IgD-negative memory B cell (primary cell): ENCODE results near the gene CSH1. TPM values are rescaled to one million over a fixed set of nuclear protein-coding genes. Genes with fewer than 3 reads are reported as not detected.
"Not testable (repeated sequence)": the region's sequence is repeated elsewhere in the genome, so short reads cannot be mapped to it uniquely, and the experiment has no call there.

ENCODE experiments used
- H3K27ac Mint-ChIP-seq, 3 donors: one replicate each; pipeline ENCODE4 v1.8.0; 2020 to 2022; ENCODE audit warnings: mild to moderate bottlenecking in 3 of 3, mixed read lengths in 3 of 3, moderate library complexity in 1 of 3
- H3K27me3 Mint-ChIP-seq: one replicate; pipeline ENCODE4 v1.8.0; 2021; ENCODE audit warnings: mixed read lengths
- H3K36me3 Mint-ChIP-seq: one replicate; pipeline ENCODE4 v1.8.0; 2020; ENCODE audit warnings: mild to moderate bottlenecking, mixed read lengths
- H3K4me1 Mint-ChIP-seq, 3 donors: one replicate each; pipeline ENCODE4 v1.8.0; 2020 to 2022; ENCODE audit warnings: mixed read lengths in 3 of 3, mild to moderate bottlenecking in 1 of 3
- H3K4me3 Mint-ChIP-seq, 4 donors: one replicate each; pipeline ENCODE4 v1.8.0; 2020 to 2022; ENCODE audit warnings: mild to moderate bottlenecking in 4 of 4, mixed read lengths in 4 of 4, moderate library complexity in 3 of 4
- H3K9me3 Mint-ChIP-seq, 3 donors: one replicate each; pipeline ENCODE4 v1.8.0; 2020 to 2021; ENCODE audit warnings: mixed read lengths in 3 of 3, mild to moderate bottlenecking in 1 of 3
- polyA plus RNA-seq: library from polyadenylated mRNA; unstranded; fragments of 300-500 nt; fragmentation: Illumina TruSeq; gene quantifications from one replicate; pipeline ENCODE4 v1.2.3, GENCODE V29; 2021

CSH1 gene
- polyA plus RNA-seq, 1 donor from 2014 or later: not detected

DNA sequence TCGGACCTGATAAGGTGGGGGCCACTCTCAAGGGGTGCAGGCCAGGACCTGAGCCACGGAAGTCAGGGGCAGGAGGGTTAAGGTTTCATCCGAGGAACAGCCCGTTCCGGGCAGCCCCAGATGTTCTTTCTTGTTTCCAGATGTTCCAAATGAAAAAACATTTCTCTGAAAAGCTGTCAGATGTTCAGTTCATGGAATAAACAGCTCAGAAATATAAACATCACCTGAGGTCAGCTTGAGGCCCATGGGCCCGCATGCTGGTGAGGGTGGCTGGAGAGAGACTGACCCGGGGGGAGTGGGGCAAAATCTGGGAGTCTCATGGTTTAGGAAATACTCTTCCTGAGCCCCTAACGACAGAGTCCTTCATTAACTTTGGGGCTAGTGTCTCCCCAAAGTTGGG, 37.2 kb upstream of the CSH1 start:
- Mint-ChIP-seq H3K27me3 (no peaks in the 10 kb centered on the region), H3K36me3 (peaks cover 13% of the 10 kb centered on the region), H3K4me3 (peak overlapping the region in 3 of 4 donors; percentile 8 to 99 (median 88)), H3K4me1 (peaks cover 36 to 41% (median 40%) of the 10 kb centered on the region in 3 donors), H3K27ac (peak overlapping the region in 2 of 3 donors; percentile 97 to 99), H3K9me3 (peaks cover 0 to 2% (median 0%) of the 10 kb centered on the region in 3 donors)

DNA sequence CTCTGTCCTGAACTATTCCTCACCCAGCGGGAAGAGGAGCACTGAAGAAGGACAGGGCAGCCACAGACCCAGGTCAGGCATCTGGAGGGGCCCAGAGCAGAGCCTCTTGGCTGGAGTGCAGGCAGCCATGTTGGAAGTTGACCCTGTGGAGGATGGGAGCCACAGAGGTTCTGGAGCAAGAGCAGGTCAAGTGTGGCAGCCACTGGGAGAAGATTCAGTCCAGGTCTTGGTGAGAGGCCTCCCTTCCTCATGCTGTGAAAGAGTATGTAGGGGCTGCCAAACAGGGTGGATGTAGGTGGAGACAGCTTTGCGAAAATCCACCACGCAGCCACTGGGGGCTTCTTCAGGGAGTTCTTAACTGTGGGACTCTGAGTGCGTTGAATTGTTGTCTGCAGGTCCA, 36.3 kb upstream of the CSH1 start:
- peaks cover 34 to 39% (median 36%) of the 10 kb centered on the region in 3 donors for H3K4me1 Mint-ChIP-seq
- H3K4me3 Mint-ChIP-seq: peak overlapping the region; percentile 88 to 99 (median 98)
- peaks cover 13% of the 10 kb centered on the region for H3K36me3 Mint-ChIP-seq
- H3K9me3 Mint-ChIP-seq: peaks cover 0 to 2% (median 0%) of the 10 kb centered on the region in 3 donors
- H3K27me3 Mint-ChIP-seq: no peaks in the 10 kb centered on the region
- peak overlapping the region; percentile 93 to 99 (median 97) for H3K27ac Mint-ChIP-seq

DNA sequence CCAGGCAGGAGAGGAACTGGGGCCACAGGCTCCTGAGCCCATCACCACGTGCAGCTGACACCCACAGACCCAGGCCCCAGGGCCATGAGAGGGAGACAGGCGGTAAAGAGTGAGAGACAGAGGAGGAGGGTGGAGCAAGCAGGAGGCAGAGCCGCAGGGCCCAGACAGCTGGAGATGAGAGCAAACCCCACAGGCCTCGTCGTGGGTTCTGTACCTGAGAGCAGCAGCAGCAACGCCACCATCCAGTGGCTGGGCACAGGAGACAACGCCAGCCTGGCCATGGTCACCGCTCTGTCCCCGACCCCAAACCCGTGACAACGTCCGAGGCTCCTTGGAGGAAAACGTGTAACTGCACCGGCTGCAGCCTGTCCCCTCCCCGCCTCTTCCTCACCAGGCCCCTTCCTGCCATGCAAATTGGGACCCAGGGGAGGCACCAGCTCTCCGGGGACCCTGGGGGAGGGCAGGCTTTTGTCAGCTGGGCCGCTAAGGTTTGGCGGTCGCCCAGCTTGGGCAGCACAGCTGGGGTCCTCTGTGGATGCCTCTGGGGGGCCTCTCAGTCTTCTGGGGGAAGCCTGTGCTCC, 35.7 kb upstream of the CSH1 start, which contains the start of gene CD79B:
CD79B (minus strand) TSS at position 351 of the 581 bp plus-strand sequence; CDS start at position 281, 70 bp downstream.
- peaks cover 33 to 42% (median 38%) of the 10 kb centered on the region in 3 donors for H3K4me1 Mint-ChIP-seq
- peak within 1 kb of the TSS; percentile 88 to 99 (median 98) for H3K4me3 Mint-ChIP-seq
- peaks cover 13% of the 10 kb centered on the region for H3K36me3 Mint-ChIP-seq
- peaks cover 0 to 2% (median 0%) of the 10 kb centered on the region in 3 donors for H3K9me3 Mint-ChIP-seq
- no peaks in the 10 kb centered on the region for H3K27me3 Mint-ChIP-seq
- H3K27ac Mint-ChIP-seq: peak within 1 kb of the TSS; percentile 93 to 99 (median 97)

DNA sequence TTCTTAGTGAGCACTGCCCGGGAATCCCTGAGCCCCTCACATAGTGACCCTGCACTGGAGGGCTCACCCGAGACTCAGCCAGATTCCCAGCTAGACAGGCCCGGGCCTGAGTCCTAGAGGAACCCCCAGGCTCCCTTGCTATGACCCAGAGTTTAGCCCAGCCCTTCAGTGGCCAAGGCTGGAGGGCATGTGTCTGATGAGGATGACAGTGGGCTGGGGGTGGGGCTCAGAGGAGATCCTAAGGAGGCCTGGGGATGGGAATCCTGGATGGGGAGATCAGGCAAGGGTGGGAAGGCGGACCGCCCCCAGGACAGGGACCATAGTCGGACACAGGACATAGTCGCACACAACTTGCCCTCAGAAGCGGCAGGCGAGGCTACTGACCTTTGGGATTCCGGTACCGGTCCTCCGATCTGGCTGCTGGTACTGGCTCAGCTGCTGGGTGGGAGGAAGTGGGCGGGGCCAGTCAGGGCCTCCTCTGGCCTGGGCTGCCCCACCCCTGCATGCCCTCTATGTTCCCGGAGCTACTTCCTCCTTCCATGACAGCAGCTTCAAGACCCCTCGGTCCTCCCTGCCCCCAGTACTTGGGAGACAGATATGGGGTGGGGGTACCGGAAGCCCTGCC, 34.7 kb upstream of the CSH1 start:
- Mint-ChIP-seq H3K27ac (peak overlapping the region; percentile 93 to 99 (median 97)), H3K36me3 (peaks cover 13% of the 10 kb centered on the region), H3K9me3 (no peaks in the 10 kb centered on the region), H3K27me3 (no peaks in the 10 kb centered on the region), H3K4me3 (peak overlapping the region; percentile 88 to 99 (median 98)), H3K4me1 (peaks cover 28 to 47% (median 38%) of the 10 kb centered on the region in 3 donors)

DNA sequence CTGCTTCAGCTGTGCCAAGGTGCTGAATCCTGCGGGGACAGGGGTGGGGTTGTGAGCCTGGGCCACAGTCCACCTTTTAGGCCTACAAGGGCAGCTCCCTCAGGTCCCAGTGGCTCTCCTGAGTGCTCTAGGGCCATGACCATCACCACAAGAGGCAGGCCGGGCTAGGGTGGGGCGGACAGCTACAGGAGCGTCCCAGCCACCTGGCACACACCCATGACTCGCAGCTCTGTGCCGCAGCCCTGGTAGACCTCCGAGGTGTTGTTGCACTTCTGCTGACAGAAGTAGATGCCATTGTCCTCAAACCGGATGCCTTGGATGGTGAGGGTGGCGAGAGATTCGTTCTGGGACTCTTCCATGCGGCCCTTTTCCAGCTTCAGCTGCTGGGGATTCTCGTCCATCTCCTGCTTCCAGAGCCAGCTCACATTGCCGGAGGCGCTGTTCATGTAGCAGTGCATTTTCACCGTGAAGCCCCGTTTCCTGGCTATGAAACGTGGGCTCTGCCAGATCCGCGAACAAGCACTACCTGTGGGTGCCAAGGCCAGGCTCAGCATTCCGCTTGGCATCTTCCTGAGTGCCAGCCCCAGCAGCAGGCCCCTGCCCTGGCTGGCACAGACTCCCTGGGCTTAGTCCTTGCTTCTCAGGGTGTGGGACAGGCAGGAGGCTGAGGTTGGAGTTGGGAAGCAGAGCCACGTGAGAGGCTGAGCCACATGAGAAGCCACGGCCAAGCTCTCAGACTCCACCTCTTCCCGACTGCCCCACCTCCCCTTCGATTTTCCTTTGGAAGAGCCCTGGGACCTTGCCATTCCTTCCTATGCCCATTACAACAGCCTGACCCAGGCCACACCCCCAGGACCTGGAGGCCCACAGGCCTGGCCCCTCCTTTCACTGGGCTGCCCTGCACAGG, 33.7 kb upstream of the CSH1 start:
- Mint-ChIP-seq H3K27ac (peak overlapping the region; percentile 82 to 97 (median 93)), H3K4me3 (peak overlapping the region; percentile 88 to 99 (median 98)), H3K9me3 (no peaks in the 10 kb centered on the region), H3K27me3 (no peaks in the 10 kb centered on the region), H3K4me1 (peaks cover 27 to 50% (median 43%) of the 10 kb centered on the region in 3 donors), H3K36me3 (peaks cover 13% of the 10 kb centered on the region)

DNA sequence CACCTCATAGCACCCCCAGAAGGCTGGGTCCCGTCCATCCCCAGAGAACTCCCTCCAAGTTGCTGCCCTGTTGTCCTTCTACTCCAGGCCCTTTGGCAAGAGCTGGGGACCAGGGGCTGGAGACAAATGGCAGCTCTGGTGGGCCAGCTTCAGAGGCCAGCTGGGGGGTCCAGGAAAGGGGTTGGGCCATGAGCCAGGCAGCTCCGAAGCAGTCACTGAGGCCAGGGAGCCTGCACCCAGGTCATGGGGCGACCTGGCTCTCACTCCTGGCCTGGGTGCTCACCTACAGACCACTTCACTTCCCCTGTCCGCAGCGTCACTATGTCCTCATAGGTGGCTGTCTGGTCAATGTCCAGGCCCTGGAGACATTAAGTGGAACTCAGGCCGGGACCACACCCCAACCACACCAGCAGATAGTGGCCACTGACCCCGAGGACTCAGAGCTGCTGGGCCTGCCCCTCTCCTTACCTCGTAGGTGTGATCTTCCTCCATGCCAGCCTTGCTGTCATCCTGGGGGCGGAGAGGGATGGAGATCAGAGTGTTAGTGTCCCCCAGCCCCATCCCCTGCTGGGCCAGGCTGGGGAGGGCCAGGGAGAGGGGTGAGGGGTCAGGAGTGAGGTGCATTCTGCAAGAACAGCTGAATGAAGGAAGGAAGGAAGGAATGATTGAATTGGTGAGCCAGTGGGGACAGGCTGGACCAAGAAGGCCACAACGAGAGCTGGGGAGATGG, 32.8 kb upstream of the CSH1 start:
- Mint-ChIP-seq H3K4me1 (peaks cover 22 to 49% (median 45%) of the 10 kb centered on the region in 3 donors), H3K27ac (peak overlapping the region in 2 of 3 donors; percentile 80 to 93), H3K36me3 (peaks cover 13% of the 10 kb centered on the region), H3K27me3 (no peaks in the 10 kb centered on the region), H3K9me3 (no peaks in the 10 kb centered on the region), H3K4me3 (peak overlapping the region; percentile 88 to 99 (median 98))

DNA sequence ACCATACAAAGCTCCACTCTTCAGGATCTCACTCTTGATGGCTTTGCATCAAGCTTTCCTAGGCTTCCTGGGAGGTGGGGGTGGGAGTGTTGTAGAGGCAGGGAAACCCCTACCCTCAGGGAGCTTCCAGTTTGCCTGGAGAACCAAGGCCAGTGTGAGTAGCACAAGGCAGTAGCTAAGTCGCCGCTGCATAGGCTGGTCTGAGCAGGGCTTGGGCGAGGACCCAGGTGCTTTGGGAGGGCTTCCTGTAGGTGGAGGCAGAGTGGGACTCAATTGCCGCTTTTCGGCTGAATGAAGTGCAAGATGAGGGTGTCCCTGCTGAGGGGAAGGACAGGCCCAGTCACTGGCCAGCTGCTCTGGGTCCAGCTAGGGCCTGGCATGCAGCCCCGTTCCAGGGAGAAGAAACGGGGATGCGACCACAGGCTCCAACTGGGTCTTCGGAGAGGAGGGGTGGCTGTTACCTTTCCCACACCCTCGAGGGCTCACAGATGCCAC, 31.8 kb upstream of the CSH1 start:
- peaks cover 14 to 46% (median 43%) of the 10 kb centered on the region in 3 donors for H3K4me1 Mint-ChIP-seq
- H3K4me3 Mint-ChIP-seq: peak overlapping the region; percentile 76 to 99 (median 94)
- H3K9me3 Mint-ChIP-seq: no peaks in the 10 kb centered on the region
- H3K27ac Mint-ChIP-seq: peak overlapping the region; percentile 71 to 93 (median 77)
- no peaks in the 10 kb centered on the region for H3K27me3 Mint-ChIP-seq
- peaks cover 13% of the 10 kb centered on the region for H3K36me3 Mint-ChIP-seq

DNA sequence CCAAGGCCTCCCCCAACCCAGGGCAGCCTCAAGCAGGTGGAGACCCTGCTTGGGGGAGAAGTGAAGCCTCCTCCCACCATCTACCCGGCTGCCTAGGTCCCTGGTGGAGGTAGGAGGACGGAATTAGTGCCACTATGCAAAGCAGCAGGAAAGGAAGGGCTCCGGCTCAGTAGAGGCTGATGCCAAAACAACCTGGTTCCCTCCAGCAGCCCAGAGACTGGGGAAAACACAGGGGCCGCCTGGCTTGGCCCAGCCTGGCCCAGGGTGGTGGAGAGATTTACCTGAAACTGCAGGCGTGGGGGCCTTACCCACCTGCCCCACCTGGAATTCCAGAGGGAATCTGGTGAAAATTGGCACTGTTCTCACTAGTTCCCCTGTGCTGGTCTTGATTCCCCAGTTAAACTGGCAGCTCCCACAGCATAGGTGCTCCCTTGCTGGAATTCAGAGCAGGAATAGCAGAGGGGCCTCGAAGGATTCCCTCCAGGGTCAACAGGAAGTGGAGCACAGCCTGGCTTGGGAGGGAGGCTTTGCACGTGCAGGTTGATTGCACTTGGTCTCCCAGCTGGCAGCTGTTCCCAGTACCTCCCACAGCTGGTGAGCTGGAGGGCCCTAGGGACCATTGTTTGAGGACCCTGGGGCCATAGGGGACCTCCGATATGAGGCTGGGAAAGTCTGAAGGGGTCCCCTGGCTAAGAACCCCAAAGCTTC, 31.2 kb upstream of the CSH1 start:
- H3K9me3 Mint-ChIP-seq: no peaks in the 10 kb centered on the region
- H3K4me3 Mint-ChIP-seq: peak overlapping the region; percentile 76 to 99 (median 94)
- H3K27ac Mint-ChIP-seq: peak overlapping the region; percentile 90 to 99 (median 93)
- peaks cover 13% of the 10 kb centered on the region for H3K36me3 Mint-ChIP-seq
- H3K4me1 Mint-ChIP-seq: peaks cover 9 to 43% (median 42%) of the 10 kb centered on the region in 3 donors
- H3K27me3 Mint-ChIP-seq: no peaks in the 10 kb centered on the region

DNA sequence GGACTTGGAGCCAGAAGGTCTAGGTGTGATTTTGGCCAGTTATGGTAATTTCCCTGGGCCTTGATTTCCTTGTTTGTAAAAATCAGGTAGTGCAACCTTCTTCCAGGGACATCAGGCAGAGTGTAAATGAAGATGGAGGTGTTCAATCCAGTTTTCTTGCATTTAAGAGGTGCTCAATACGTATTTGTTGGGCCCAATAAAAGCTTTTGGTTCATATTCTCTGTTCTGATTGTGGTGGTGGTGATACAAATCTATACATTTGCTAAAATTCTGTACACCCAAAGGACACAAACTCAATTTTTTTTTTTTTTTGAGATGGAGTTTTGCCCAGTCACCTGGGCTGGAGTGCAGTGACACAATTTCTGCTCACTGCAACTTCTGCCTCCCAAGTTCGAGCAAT, 29.8 kb upstream of the CSH1 start:
- Mint-ChIP-seq H3K4me3 (peak overlapping the region in 3 of 4 donors; percentile 61 to 88 (median 87)), H3K36me3 (peaks cover 9% of the 10 kb centered on the region)

DNA sequence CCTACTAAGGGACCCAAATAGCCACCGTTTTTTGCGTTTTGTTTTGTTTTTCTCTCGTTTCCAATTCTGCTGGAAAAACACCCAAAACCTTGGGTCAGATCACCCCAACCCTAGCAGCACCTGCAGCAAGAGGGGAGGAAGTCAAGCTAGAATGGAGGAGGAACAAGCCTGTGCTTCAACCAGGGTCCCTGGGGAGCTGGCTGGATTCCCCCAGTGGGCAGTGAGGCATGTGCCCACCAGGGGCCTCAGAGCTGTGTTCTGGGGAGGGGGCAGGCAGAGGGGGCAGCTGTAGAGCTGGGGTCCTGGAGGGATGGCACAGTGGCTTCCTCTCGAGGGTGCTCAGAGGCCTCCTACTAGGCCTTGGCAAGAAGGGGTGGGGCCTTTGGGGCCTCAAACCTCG, 29.2 kb upstream of the CSH1 start:
- H3K27me3 Mint-ChIP-seq: no peaks in the 10 kb centered on the region
- no peaks in the 10 kb centered on the region for H3K9me3 Mint-ChIP-seq
- peaks cover 14 to 51% (median 50%) of the 10 kb centered on the region in 3 donors for H3K4me1 Mint-ChIP-seq
- H3K4me3 Mint-ChIP-seq: peak overlapping the region; percentile 63 to 96 (median 88)
- peak overlapping the region; percentile 93 to 99 (median 95) for H3K27ac Mint-ChIP-seq
- peaks cover 4% of the 10 kb centered on the region for H3K36me3 Mint-ChIP-seq

More for the DNA sequence above, 29.8 kb upstream of the CSH1 start:
- Mint-ChIP-seq H3K27me3 (no peaks in the 10 kb centered on the region), H3K9me3 (no peaks in the 10 kb centered on the region), H3K4me1 (peaks cover 14 to 49% (median 48%) of the 10 kb centered on the region in 3 donors), H3K27ac (peak overlapping the region; percentile 93 to 99 (median 95))

DNA sequence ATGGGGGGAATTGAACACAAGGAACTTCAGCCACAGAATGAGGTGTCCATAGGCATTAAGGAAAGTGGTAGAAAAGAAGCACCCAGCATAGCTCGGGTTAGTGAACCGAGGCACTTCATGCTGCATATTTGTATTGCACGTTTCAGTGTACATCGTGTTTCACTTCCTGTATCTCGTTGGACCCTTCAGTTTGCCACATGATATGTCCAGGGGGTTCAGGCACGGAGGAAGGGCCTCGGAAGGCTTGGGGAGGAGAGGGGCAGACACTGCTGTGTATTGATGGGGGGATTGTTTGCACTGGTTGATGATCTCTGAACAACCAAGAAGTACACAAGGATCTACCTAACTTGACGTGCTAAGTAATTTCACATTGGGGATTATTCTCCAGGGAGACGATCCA, 26.0 kb upstream of the CSH1 start:
- H3K27me3 Mint-ChIP-seq, H3K36me3 Mint-ChIP-seq, H3K9me3 Mint-ChIP-seq: not testable (repeated sequence)
- Mint-ChIP-seq H3K27ac (peak overlapping the region; percentile 81 to 96 (median 95)), H3K4me1 (peaks cover 20 to 55% (median 53%) of the 10 kb centered on the region in 3 donors), H3K4me3 (peak overlapping the region; percentile 66 to 87 (median 68))

DNA sequence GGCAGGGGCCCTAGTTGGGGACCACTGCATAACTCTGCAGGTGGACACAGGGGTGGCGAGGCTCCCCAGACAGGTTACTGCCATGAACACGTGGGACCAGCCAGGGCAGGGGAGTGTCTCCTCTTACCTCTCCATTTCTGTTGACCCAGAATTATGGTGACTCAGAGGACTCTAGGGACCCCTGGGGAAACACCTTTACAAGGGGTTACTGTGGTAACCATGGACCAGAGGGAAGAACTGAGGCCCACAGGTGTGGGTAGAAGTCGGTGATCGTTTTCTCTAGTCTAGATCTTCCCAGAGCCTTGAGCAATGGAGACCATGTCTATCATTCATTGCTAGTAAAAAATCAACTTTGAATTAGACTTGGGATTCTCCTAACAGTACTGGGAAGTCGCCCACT, 24.4 kb upstream of the CSH1 start:
- not testable (repeated sequence) for H3K27me3 Mint-ChIP-seq, H3K36me3 Mint-ChIP-seq, H3K9me3 Mint-ChIP-seq
- H3K27ac Mint-ChIP-seq: peak overlapping the region in 2 of 3 donors; percentile 66 to 73
- H3K4me1 Mint-ChIP-seq: peaks cover 26 to 52% (median 51%) of the 10 kb centered on the region in 3 donors
- H3K4me3 Mint-ChIP-seq: peak overlapping the region in 2 of 4 donors; percentile 79 to 82

DNA sequence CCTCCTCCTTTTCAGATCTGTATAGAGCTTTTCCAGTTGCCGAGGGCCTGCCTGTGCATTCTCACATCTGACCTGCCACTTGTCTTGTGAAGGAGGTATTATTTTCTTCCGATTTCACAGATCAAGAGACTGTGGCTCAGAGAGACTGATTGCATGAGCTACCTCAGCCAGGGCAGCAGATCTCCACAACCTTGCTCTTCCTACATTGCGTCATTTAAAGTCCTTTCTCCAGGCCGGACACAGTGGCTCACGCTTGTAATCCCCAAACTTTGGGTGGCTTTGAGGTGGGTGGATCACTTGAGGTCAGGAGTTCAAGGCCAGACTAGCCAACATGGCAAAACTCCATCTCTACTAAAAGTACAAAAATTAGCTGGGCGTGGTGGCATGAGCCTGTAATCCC, 23.7 kb upstream of the CSH1 start:
- peak overlapping the region in 2 of 4 donors; percentile 74 to 85 for H3K4me3 Mint-ChIP-seq
- H3K4me1 Mint-ChIP-seq: peaks cover 24 to 51% (median 50%) of the 10 kb centered on the region in 3 donors
- H3K36me3 Mint-ChIP-seq, H3K27me3 Mint-ChIP-seq, H3K9me3 Mint-ChIP-seq: not testable (repeated sequence)
- H3K27ac Mint-ChIP-seq: peak overlapping the region in 2 of 3 donors; percentile 23 to 92
